Stimulated activated CD4-positive, alpha-beta T cell treated with anti-CD3 and anti-CD28 coated beads, Interleukin-12 subunit alpha, Interleukin-12 subunit beta, amount 100 ng/mL, for 4 hours (primary cell): ENCODE measurements around the gene RGMB.

ENCODE experiments used
- DNase-seq: peaks from one replicate; pipeline ENCODE4 v3.0.0-alpha.2; 2020

Gene RGMB

GRCh38 chr5:98787131-98787719 is 13.8 kb downstream of the RGMB start:
- no peak for DNase-seq

DNA sequence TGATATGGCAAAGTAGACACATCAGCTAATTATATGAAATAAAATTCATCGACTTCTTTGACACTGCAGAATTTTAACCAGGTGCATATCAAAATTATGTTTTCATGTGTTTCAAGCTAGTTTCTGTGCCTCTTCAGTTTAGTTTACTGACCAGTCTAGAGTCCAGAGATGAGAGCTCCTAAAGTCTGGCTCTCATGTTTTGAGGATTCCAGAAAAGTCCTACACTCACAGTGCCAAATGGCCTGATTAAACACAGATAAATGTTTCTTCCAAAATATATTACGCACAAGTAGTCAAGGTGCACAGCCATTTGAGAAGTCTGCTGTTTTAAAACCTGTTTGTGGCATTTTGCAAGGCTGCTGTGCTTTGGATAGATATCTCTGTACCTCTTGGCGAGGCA is 15.6 kb downstream of the RGMB start:
- no peak for DNase-seq

DNA sequence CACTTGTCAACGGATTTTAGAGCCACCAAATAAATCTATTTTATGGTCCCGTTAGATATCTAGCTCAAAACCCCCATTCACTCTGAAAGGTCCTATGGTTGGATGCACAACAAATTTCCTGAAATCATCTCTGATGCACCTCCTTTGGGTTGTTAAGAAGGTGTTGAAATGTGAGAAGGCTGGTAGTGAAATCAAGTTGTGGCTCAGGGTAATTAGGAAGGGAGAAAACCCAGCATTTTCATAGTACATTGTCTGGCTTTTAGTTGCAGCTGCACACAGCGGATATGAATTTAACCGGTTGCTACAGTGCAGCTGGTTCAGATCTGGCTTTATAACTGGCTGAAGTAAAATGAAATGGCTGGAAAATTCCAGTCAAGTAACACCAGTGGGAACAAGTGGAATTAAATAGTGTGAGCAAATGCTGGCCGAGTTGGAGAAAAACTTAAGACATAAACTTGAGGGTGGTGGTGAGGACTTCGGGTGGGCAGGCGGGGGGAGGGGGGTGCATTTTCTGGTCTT is 17.6 kb downstream of the RGMB start:
- DNase-seq: no peak

GRCh38 chr5:98791898-98792580 is 18.6 kb downstream of the RGMB start:
- no peak for DNase-seq

DNA sequence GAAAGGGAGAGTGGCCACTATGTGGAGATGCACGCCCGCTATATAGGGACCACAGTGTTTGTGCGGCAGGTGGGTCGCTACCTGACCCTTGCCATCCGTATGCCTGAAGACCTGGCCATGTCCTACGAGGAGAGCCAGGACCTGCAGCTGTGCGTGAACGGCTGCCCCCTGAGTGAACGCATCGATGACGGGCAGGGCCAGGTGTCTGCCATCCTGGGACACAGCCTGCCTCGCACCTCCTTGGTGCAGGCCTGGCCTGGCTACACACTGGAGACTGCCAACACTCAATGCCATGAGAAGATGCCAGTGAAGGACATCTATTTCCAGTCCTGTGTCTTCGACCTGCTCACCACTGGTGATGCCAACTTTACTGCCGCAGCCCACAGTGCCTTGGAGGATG is 19.8 kb downstream of the RGMB start:
- no peak for DNase-seq

DNA sequence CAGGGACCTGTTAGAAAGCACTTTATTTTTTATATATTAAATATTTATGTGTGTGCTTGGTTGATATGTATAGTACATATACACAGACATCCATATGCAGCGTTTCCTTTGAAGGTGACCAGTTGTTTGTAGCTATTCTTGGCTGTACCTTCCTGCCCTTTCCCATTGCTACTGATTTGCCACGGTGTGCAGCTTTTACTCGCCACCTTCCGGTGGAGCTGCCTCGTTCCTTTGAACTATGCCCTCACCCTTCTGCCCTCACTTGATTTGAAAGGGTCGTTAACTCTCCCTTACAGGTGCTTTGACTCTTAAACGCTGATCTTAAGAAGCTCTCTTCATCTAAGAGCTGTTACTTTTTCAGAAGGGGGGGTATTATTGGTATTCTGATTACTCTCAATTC is 20.5 kb downstream of the RGMB start:
- no peak for DNase-seq

- no peak for DNase-seq
These were observed 21.1 kb downstream of the RGMB start for GRCh38 chr5:98794414-98795080.

DNA sequence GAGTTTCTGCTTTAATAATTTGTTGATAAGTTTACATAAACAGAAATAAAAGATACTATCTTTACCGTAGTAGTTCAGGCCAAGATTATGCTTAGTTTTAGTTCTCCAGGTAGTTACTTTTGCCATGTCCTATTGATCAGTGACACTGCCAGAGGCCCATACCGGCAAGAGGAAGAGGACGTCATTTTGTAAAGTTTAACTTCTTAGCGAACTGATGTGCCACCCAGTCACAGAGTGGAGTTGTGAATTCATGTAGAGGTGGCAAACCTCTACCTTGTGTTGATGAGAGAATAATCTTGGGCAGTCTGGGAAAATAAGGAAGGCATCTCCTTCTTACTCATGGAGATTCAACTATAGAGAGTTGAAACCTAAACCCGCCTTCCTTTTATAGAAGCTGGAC is 21.8 kb downstream of the RGMB start:
- no peak for DNase-seq

DNA sequence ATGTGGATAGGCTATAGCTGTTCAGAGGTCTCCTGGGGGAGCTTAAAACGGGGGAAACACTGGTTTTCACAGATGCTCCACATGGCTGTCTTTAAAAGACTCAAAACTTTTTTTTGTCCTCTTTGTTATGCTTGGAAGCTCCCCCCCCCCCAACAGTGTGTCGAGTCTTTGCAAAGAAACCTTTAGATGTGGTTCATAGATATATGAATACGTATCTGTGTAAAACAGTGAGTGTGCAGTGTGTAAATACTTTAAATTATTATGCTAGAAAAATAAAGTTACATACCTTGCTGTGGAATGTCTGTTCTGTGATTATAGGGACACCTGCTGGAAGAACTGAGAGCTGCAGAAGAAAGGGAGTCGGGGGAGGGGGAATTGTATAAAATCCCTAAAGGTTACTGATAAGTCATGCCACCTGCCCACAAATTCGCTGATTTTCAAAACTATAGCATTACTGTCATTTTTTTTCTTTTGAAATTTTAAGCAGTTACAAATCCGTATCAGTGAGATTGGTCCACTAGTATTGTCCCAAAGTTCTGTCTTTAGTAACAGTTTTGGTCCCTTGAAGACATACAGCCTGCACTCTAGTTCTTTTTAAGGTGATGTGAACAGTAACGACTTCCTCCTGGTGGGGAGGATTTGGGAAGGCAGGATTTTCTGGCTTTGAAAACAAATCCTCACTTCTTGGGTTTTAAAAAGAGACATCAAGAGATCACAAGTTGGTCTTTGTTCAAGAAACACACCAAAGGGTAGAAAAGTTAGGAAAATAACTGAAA is 22.9 kb downstream of the RGMB start:
- peak; percentile 33 for DNase-seq

- DNase-seq: no peak
These were observed 24.9 kb downstream of the RGMB start for GRCh38 chr5:98798371-98798770.

GRCh38 chr5:98798847-98799246 is 25.4 kb downstream of the RGMB start:
- no peak for DNase-seq

GRCh38 chr5:98804066-98804465 is 30.6 kb downstream of the RGMB start:
- DNase-seq: no peak

GRCh38 chr5:98805070-98805469 is 31.6 kb downstream of the RGMB start:
- DNase-seq: no peak

- no peak for DNase-seq
These were observed 34.3 kb downstream of the RGMB start for GRCh38 chr5:98807806-98808205.

- DNase-seq: no peak
These were observed 36.7 kb downstream of the RGMB start for GRCh38 chr5:98810206-98810605.

- DNase-seq: no peak
These were observed 40.3 kb downstream of the RGMB start for GRCh38 chr5:98813755-98814154.

DNA sequence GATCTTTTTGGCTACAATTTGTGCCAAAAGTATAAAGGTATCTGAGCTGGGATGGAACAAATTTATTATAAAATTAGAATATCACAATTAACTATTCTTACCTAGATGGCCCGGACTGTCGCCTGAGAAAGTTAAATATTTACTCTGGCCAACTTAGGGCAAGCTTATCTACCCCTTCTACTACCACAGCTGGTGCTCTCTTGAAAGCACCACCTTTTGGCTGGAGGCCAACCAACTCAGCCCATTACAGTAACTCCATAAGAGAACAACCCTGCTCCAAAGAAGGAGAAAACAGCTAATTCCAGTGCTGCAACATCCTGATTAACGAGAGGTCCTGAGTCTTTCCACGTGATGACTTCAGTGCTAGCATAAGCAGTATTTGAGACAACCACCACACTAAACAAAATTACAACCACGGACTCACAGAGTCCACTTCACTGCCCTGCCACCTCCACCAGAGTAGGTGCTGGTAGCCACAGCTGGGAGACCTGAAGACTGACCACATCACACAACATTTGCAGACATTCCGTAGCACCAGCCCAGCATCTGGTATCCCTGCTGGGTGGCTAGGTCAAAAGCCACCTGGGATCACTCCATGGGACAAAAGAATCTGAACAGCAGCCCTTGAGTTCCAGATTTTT is 43.2 kb downstream of the RGMB start:
- no peak for DNase-seq

- DNase-seq: no peak
These were observed 52.3 kb downstream of the RGMB start for GRCh38 chr5:98825582-98826375.

- no peak for DNase-seq
These were observed 53.7 kb downstream of the RGMB start for GRCh38 chr5:98827161-98827560.

DNA sequence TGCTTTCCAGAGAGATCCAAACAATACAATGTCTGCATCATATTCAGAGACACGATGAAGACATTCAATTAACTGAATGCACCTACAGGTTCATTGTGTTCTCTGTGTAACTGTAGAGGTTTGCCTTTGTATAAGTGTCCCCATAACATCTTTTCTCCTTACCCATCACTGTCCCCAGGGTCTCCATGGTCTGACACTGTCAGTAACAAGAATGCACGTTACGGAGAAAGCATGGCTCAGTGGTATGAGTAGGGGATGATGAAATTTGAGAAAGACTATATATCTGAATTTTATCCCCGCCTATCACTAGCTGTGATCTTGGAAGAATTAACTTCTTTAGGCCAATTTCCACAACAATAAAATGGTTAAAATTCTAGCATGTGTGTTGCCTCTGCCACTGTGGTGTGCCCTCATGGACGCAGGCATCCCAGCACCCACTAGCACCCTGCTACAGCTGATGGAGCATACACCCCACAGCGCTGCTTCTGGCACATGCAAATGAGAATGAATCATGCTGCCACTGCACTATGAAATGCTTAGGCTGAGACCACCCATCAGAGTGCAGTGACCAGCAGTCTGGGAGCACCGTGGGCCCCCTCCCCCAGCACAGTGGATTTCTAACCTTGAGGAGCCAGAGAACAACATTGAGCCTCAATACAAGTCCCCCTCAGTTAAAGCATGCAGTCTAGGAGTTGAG is 54.3 kb downstream of the RGMB start:
- no peak for DNase-seq

- DNase-seq: no peak
These were observed 62.7 kb downstream of the RGMB start for GRCh38 chr5:98836175-98836574.
